NCI-H128 (cell line): ENCODE results near the gene KCNJ12.
"Not testable (repeated sequence)": the region's sequence is repeated elsewhere in the genome, so short reads cannot be mapped to it uniquely, and the experiment has no call there.

ENCODE experiments used
- DNase-seq: peaks from one replicate; lab custom pipeline; 2025; ENCODE audit not compliant: unreplicated experiment; lab: John Stamatoyannopoulos, UW

Gene KCNJ12

DNA sequence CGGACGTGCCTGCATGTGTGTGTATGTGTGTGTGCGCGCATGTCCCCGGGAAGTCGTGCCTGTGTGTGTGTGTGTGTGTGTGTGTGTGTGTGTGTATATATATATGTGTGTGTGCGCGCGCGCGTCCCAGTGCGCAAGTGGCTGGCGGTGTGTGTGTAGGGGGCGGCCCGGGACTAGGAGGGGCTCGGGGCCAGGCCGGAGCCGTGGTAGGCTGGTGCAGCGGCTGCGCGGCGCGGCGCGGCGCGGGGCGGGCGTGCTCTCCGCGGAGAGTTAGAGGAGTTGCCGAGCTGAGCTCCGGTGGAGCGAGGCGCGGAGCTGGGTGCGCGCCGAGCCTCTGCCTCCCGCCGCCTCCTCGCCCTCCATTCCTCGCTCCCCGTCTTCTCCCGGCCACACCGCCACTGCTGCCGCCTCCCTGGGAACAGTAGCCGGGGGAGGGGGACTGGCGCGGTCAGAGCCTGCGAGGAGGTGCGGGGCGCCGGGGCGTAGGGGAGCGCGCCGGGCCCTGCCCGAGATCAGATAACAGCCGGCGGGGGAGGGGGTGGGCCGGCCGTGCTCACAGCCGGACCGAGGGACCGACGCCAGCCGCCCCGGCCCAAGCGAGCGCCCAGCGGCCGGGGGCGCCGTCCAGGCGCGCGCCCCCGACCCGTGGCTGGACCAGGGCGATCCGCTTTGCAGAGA lies at the start of gene KCNJ12:
Gene KCNJ12 (plus strand): TSS at position 277 of the 678 bp plus-strand sequence. CDS start 38,986 bp downstream, outside the sequence.
- no peak for DNase-seq

GRCh38 chr17:21327921-21328320 lies 48.2 kb upstream of the KCNJ12 start:
- not testable (repeated sequence) for DNase-seq

DNA sequence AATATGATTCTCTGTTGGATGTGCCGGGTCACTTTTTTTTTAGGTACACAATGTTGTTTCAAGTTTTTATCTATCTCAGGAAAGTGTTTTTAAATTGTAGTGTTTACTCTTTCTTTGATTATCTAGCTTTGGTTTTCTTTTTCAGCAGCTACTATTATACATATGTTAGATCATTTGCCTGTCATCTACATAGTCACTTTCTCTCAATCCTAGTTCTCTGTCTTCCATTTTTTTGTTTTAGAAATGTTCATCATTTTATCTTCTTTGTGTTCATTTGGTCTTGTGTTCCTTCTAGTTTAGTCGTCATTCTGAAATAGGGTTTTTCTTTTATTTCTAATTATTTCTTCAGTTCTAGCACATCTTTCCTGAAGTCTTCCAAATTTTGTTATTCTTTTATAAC lies 47.4 kb upstream of the KCNJ12 start:
- not testable (repeated sequence) for DNase-seq

- no peak for DNase-seq
Measured at GRCh38 chr17:21330436-21331160, 45.6 kb upstream of the KCNJ12 start.

DNA sequence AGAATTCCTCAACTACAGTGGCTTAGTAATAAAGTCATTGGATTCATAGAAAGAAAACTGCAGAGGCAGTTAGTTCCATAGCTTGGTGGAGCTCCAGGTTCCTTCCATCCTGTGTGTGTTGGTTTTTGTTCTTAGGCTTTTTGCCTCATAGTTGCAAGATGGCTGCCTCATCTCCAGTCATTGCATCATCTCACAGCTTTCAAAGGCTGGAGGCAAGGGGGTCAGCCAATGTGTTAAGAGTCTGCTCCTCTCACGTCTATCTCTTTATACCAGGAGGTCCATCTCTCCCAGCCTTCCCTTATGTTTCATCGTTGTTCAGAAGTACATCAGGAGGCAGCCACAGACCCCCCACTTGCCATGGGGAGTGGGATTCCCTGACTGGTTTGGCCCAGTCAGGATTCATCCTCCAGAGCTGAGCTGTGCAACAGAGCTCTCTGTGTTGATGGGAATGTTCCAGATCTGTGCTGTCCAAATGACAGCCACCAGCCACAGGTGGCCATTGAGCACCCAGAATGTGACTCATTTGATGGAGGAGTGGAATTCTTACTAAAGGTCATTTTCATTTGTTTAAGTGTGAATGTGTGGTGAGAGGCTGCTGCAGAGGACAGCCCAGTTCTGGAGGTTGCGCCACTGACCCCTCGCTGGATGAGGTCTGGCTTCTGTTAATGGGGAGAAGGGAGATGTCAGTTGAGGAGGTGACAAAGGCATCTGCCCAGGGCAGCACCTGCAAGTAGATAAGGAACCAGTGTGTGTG lies 39.4 kb upstream of the KCNJ12 start:
- not testable (repeated sequence) for DNase-seq

- DNase-seq, result not testable (repeated sequence)
Measured at GRCh38 chr17:21337981-21338625, 38.1 kb upstream of the KCNJ12 start.

DNA sequence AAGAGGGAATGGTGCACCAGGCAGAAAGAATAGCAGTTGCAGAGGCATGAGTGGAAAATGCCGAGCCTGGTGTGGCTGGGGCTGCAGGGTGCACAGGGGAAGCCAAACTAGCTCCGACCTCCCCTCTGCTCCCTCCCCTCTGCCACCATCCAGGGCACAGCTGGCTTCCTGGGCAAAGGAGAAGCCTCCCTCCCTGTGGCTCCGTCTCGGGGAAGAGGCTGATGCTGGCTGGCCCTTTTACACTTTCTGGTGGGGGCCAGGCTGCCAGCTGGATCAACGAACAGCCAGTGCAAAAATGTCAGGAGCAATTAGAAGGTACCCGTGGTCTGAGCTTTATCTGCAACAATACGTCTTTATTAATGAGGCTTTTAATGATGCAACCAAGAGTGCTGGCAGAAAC lies 37.1 kb upstream of the KCNJ12 start:
- no peak for DNase-seq

- not testable (repeated sequence) for DNase-seq
Measured at GRCh38 chr17:21339571-21339970, 36.6 kb upstream of the KCNJ12 start.

GRCh38 chr17:21340407-21340806 lies 35.8 kb upstream of the KCNJ12 start:
- DNase-seq, result not testable (repeated sequence)

- DNase-seq, result not testable (repeated sequence)
Measured at GRCh38 chr17:21341279-21341678, 34.9 kb upstream of the KCNJ12 start.

GRCh38 chr17:21341925-21342540 lies 34.1 kb upstream of the KCNJ12 start:
- DNase-seq, result not testable (repeated sequence)

DNA sequence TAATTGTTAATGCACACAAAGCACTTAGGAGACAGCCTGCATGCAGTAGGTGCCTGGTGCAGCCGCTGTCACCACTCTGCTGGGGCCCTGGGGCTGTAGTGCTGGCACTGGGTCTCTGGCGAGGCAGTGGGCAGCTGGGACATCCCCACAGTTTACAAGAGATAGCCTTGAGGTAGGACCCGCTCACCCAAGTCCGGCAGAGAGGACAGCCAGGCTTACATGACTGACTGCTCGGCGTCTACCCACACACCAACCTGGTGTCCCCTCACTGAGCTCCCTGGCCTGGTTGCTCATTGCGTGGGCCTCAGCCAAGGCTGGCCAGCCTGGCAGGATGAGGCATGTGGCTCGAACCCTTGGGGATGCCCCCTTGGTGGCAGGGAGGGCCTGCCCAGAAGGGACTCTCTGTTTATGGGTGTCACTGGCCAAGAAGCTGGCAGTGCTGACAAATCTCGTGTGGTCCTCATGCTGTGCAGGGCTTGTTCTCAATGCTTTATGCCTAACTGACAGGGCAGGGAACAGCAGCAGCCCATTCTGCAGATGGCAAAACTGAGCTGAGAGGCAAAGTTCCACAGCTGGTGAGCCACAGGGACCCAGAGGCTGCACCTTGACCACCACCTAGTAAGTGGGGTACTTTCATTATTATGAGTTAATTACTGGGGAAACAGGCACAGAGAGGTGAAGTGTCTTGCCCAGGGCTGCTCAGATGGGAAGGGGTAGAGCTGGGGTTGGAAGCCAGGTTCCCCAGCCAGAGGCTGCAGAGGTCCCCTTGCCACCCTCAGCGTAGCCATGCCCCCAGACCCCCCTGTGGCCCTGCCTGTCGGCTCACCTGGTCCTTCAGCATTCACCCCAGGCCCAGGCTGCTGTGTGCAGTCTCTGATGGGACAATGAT lies 32.9 kb upstream of the KCNJ12 start:
- not testable (repeated sequence) for DNase-seq

GRCh38 chr17:21344801-21345200 lies 31.4 kb upstream of the KCNJ12 start:
- not testable (repeated sequence) for DNase-seq

- DNase-seq, result no peak
Measured at GRCh38 chr17:21345236-21345635, 30.9 kb upstream of the KCNJ12 start.

DNA sequence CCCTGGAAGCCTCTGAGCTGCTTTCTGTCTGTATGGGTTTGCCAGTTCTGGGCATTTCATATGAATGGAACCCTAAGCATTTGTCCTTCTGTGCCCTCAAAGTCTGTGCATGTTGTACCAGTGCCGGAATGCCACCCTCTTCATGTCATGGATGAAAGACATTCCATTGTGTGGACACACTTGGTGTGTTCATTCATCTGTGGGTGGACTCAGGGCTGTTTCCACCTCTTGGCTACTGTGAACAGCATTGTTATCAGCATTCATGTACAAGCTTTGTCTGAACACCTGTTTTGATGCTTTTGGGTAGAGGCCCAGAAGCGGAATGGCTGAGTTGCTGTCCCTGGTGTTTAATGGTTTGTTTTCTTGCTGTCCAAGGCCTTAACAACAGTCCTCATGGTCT lies 30.1 kb upstream of the KCNJ12 start:
- not testable (repeated sequence) for DNase-seq

- DNase-seq, result not testable (repeated sequence)
Measured at GRCh38 chr17:21346651-21347250, 29.4 kb upstream of the KCNJ12 start.

DNA sequence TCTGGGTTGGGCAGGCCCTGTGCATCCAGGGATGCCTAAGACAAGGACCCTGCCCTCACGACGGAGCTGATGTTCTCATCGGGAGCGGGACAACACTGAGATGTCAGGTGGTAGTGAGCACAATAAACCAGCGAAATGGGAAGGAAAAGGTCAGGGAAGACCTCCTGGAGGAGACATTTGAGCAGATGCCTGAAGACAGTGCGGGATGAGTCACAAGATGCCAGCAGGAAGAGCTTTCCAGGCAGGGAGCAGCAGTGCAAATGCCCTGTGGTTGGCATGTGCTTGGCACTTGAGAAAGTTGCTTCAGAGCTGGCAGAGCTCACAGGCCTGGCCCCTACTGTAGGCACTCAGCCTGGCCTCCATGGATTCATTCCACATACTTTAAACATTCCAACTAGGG lies 28.5 kb upstream of the KCNJ12 start:
- DNase-seq, result not testable (repeated sequence)

- not testable (repeated sequence) for DNase-seq
Measured at GRCh38 chr17:21348081-21348925, 27.9 kb upstream of the KCNJ12 start.
